Epithelial cell of proximal tubule (primary cell): Measurements from ENCODE around the gene OLIG1. TPM values are rescaled to one million over a fixed set of nuclear protein-coding genes. Genes with fewer than 3 reads are reported as not detected.

Source experiments
- DNase-seq: peaks from one replicate; pipeline ENCODE4 v3.0.0-alpha.2; 2011; ENCODE audit warnings: low read depth
- H3K4me3 ChIP-seq: 2 replicates; pipeline ENCODE4 v1.5.1; 2011; ENCODE audit warnings: low read depth, mild to moderate bottlenecking, low read length
- total RNA-seq: library from RNA; depleted of rRNA; stranded (reverse); fragments of >200 nt; gene quantifications from 2 replicates; pipeline ENCODE4 v1.2.3, GENCODE V29; 2015
- TF ChIP-seq, protein P1 (sequence below): conservative IDR thresholded peaks from 2 replicates; pipeline ENCODE4 v1.5.1; 2012; ENCODE audit warnings: low read depth, mild to moderate bottlenecking, low read length

Gene OLIG1
- total RNA-seq, 1 donor from 2014 or later = not detected

GRCh38 chr21:33096426-33096825 lies 26.5 kb downstream of the OLIG1 start:
- no peak for DNase-seq
- no peak overlapping the region for H3K4me3 ChIP-seq

DNA sequence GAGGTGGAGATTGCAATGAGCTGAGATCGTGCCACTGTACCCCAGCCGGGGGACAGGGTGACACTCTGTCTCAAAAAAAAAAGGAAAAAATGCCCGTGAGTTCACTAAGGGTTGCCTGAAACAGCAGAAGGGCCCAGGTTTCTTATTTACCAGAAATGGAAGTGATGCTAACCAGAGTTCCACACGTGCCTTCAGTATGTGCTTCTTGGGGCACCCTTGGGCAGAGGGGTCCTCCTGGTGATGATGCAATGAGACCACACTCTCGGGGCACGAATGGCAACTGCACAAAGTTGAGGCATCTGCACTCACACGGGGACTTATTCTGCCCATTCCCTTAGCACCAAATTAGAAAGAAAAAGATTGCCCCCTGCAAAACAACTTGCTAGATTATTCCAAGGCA lies 29.2 kb downstream of the OLIG1 start:
- no peak overlapping the region for H3K4me3 ChIP-seq
- TF ChIP-seq, protein P1, sequence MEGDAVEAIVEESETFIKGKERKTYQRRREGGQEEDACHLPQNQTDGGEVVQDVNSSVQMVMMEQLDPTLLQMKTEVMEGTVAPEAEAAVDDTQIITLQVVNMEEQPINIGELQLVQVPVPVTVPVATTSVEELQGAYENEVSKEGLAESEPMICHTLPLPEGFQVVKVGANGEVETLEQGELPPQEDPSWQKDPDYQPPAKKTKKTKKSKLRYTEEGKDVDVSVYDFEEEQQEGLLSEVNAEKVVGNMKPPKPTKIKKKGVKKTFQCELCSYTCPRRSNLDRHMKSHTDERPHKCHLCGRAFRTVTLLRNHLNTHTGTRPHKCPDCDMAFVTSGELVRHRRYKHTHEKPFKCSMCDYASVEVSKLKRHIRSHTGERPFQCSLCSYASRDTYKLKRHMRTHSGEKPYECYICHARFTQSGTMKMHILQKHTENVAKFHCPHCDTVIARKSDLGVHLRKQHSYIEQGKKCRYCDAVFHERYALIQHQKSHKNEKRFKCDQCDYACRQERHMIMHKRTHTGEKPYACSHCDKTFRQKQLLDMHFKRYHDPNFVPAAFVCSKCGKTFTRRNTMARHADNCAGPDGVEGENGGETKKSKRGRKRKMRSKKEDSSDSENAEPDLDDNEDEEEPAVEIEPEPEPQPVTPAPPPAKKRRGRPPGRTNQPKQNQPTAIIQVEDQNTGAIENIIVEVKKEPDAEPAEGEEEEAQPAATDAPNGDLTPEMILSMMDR = no peak
- DNase-seq = no peak

More at GRCh38 chr21:33096426-33096825, 26.5 kb downstream of the OLIG1 start:
- TF ChIP-seq, protein P1 = no peak

DNA sequence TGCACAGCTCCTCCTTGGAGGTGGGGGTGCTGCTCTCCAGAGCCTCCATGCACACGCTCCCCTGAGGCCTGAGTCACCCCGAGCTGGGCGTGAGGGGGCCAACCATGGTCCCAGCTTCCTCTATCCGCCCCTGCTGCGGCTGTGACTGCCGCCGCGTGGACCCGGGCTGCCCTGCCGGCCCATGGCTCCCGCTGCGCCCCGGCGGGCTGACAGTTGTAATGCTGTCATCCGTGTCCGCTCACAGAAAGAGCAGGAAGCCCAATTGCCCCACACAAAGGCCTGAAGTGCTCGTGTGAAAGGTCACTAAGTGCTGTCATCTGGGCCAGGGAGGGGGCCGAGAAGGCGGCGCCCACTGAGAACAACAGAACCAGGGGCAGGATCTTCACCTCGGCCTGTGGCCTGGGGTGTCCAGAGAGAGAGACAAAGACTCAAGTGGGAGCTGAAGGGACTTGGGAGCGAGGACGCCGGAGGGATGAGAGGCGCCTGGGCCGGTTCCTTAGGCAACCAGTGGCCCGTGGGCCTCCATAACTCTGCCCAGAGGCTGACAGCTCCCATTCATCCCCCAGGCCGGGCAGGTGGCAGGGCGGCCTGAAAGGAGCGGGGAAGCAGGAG lies 31.5 kb downstream of the OLIG1 start:
- DNase-seq = no peak
- TF ChIP-seq, protein P1 = peak; percentile 16
- H3K4me3 ChIP-seq = no peak overlapping the region

DNA sequence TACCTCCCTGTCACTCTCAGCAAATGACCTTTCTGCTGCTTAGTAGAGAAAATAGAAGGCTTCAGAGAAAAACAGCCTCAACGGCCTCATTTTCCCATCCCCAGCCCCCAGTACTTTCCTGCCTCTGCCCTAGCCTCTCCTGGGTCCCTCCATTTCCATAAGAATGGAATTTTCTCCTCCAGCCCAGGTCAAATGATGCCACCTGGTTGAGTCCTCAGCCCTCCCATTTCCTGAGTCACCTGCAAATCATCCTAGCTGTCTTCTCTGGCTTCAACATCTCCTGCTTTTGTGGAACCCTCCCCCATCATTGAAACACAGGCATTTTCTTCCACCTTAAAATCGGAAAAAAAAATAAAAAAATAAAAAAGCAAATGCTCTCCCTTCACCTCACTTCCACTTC lies 35.1 kb downstream of the OLIG1 start:
- DNase-seq = no peak
- TF ChIP-seq, protein P1 = no peak
- no peak overlapping the region for H3K4me3 ChIP-seq

GRCh38 chr21:33108228-33108627 lies 38.3 kb downstream of the OLIG1 start:
- no peak overlapping the region for H3K4me3 ChIP-seq

DNA sequence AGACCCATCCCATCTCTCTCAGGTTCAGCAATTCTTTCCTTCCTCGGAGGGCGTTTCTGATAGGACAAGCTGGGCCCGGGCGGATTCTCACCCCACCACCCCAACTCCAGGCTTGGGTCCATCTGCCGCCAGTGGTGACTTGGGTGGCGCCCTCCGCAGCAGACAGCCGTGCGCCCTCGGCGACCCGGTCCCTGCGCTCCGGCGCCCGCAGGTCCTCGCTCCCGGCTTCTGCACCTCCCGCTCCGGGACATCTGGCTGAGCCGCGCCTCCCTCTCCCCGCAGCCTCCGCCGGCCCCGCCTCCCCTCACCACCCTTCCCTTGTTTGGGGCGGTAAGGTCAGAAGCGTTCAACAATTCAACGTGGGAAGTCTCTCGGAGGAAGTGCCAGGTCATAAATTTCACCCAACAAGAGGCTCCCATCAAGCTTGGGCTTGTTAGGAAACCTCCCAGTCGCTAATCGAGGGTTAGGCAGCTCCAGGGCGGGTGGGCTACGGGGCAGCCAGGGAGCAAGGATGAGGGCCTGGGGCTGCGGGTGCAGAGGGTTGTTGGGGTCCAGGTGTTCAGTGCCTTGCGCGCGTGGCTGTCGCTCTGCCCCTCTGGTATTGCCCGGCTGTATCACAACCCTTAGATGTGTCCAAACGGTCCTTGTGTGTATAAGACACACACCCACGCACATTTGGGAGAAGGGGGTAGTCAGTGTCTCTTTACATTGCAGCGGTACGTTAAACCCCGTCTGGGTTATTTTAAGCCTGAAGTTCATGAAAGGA lies 39.8 kb downstream of the OLIG1 start:
- TF ChIP-seq, protein P1 = no peak
- no peak for DNase-seq
- H3K4me3 ChIP-seq = no peak overlapping the region

More at GRCh38 chr21:33108228-33108627, 38.3 kb downstream of the OLIG1 start:
- no peak for DNase-seq
- TF ChIP-seq, protein P1 = no peak
